RPMI7951 (cell line): ENCODE measurements around the gene WDFY3. TPM values are rescaled to one million over a fixed set of nuclear protein-coding genes. Genes with fewer than 3 reads are reported as not detected.

Source experiments
- DNase-seq: peaks from one replicate; pipeline ENCODE4 v3.0.0-alpha.2; 2012; ENCODE audit warnings: low read depth
- total RNA-seq: library from RNA; depleted of rRNA; stranded (reverse); fragments of >200 nt; shearing (Covaris generic); gene quantifications from 2 replicates; pipeline ENCODE4 v1.2.3, GENCODE V29; 2014

Gene WDFY3
- total RNA-seq, 1 experiment from 2014 or later = 22.7 TPM

GRCh38 chr4:84792366-84793301 is 173.9 kb downstream of the WDFY3 start:
- peak; percentile 4 for DNase-seq

- DNase-seq = no peak
These were observed 175.5 kb downstream of the WDFY3 start for GRCh38 chr4:84790769-84791565.

- no peak for DNase-seq
These were observed 180.0 kb downstream of the WDFY3 start for GRCh38 chr4:84786478-84786877.

- DNase-seq = no peak
These were observed 184.0 kb downstream of the WDFY3 start for GRCh38 chr4:84782517-84782916.

GRCh38 chr4:84780719-84781118 is 185.8 kb downstream of the WDFY3 start:
- DNase-seq = no peak

GRCh38 chr4:84778041-84778440 is 188.4 kb downstream of the WDFY3 start:
- DNase-seq = no peak

GRCh38 chr4:84767168-84767567 is 199.3 kb downstream of the WDFY3 start:
- no peak for DNase-seq

GRCh38 chr4:84753321-84753972 is 213.0 kb downstream of the WDFY3 start:
- DNase-seq = no peak

- no peak for DNase-seq
These were observed 214.8 kb downstream of the WDFY3 start for GRCh38 chr4:84751707-84752106.

- no peak for DNase-seq
These were observed 215.6 kb downstream of the WDFY3 start for GRCh38 chr4:84750960-84751283.

- peak; percentile 39 for DNase-seq
These were observed 216.1 kb downstream of the WDFY3 start for GRCh38 chr4:84750260-84750959.

GRCh38 chr4:84740057-84740456 is 226.4 kb downstream of the WDFY3 start:
- no peak for DNase-seq

GRCh38 chr4:84738622-84739021 is 227.9 kb downstream of the WDFY3 start:
- DNase-seq = no peak

- DNase-seq = no peak
These were observed 228.8 kb downstream of the WDFY3 start for GRCh38 chr4:84737656-84738055.

- DNase-seq = no peak
These were observed 232.5 kb downstream of the WDFY3 start for GRCh38 chr4:84734037-84734436.

GRCh38 chr4:84733343-84734033 is 233.0 kb downstream of the WDFY3 start:
- DNase-seq = no peak

- DNase-seq = no peak
These were observed 236.1 kb downstream of the WDFY3 start for GRCh38 chr4:84730375-84730774.

- no peak for DNase-seq
These were observed 239.0 kb downstream of the WDFY3 start for GRCh38 chr4:84727491-84727890.

- no peak for DNase-seq
These were observed 240.1 kb downstream of the WDFY3 start for GRCh38 chr4:84726356-84726755.

- DNase-seq = no peak
These were observed 243.8 kb downstream of the WDFY3 start for GRCh38 chr4:84722720-84723119.

- DNase-seq = no peak
These were observed 247.4 kb downstream of the WDFY3 start for GRCh38 chr4:84719115-84719514.
